Activated T-cell treated with anti-CD3 and anti-CD28 coated beads for 24 hours (primary cell): Measurements from ENCODE around the gene STK38.
"Not testable (repeated sequence)": the region's sequence is repeated elsewhere in the genome, so short reads cannot be mapped to it uniquely, and the experiment has no call there.

ENCODE experiments used
- DNase-seq: peaks from one replicate; pipeline ENCODE4 v3.0.0-alpha.2; 2020; ENCODE audit warnings: low read depth

STK38 gene

GRCh38 chr6:36487698-36488097, 59.6 kb downstream of the STK38 start:
- no peak for DNase-seq

- DNase-seq, result no peak
Observed at GRCh38 chr6:36484736-36485135, 62.5 kb downstream of the STK38 start.

- not testable (repeated sequence) for DNase-seq
Observed at GRCh38 chr6:36483326-36483725, 64.0 kb downstream of the STK38 start.

- DNase-seq, result no peak
Observed at GRCh38 chr6:36479256-36479655, 68.0 kb downstream of the STK38 start.

- no peak for DNase-seq
Observed at GRCh38 chr6:36478051-36478526, 69.2 kb downstream of the STK38 start.

GRCh38 chr6:36469946-36470345, 77.3 kb downstream of the STK38 start:
- DNase-seq, result no peak

- DNase-seq, result no peak
Observed at GRCh38 chr6:36469148-36469661, 78.1 kb downstream of the STK38 start.

GRCh38 chr6:36467625-36468024, 79.7 kb downstream of the STK38 start:
- DNase-seq, result no peak

- DNase-seq, result no peak
Observed at GRCh38 chr6:36464233-36464632, 83.0 kb downstream of the STK38 start.

- DNase-seq, result no peak
Observed at GRCh38 chr6:36463676-36464075, 83.6 kb downstream of the STK38 start.

GRCh38 chr6:36461646-36462045, 85.6 kb downstream of the STK38 start:
- no peak for DNase-seq

GRCh38 chr6:36460916-36461315, 86.4 kb downstream of the STK38 start:
- no peak for DNase-seq

- no peak for DNase-seq
Observed at GRCh38 chr6:36459501-36459900, 87.8 kb downstream of the STK38 start.

- DNase-seq, result no peak
Observed at GRCh38 chr6:36455486-36456027, 91.7 kb downstream of the STK38 start.

- DNase-seq, result not testable (repeated sequence)
Observed at GRCh38 chr6:36452897-36453296, 94.4 kb downstream of the STK38 start.

GRCh38 chr6:36449173-36449572, 98.1 kb downstream of the STK38 start:
- DNase-seq, result not testable (repeated sequence)

GRCh38 chr6:36445621-36446020, 101.7 kb downstream of the STK38 start:
- no peak for DNase-seq

GRCh38 chr6:36444470-36444869, 102.8 kb downstream of the STK38 start:
- no peak for DNase-seq
